GM19372 (cell line): ENCODE data around the gene BRINP1.
"Not testable (repeated sequence)": the region's sequence is repeated elsewhere in the genome, so short reads cannot be mapped to it uniquely, and the experiment has no call there.

ENCODE experiments used
- ATAC-seq: cut with Tn5 transposase; IDR thresholded peaks from one replicate; pipeline ENCODE4 v1.9.1; 2021; ENCODE audit warnings: mild to moderate bottlenecking, low read depth, moderate library complexity; ENCODE audit not compliant: unreplicated experiment

BRINP1 gene

DNA sequence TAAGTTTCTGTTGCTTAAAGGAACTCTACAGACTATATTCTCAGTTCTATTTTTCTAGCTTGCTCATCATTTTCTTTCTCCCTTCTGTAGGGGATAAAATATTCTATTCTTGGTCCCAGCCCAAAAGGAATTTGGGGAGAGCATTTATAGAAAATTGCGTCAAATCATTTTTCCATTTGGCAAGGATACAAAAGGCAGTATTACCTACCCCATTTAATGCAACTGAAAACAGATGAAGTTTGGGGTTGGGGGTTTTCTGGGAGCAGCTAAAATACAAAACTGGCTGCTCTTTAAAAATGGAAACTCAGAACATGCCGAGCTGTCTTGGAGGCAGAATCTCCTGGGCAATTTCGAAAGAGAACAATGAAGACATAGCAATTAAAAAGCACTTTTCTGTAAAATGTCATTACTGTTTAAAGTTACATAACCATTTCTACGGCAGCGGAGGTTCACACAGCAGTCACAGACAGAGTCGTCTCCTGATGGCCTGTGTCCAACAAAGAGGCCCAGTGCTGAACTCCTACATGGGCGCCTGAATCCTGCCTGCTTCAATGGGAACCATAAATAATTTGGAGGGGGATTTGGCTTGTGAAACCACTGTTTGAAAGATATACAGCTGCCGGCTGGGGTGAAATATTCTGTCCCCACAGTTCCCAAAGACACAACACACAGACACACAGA lies 152.4 kb downstream of the BRINP1 start:
- no peak for ATAC-seq

DNA sequence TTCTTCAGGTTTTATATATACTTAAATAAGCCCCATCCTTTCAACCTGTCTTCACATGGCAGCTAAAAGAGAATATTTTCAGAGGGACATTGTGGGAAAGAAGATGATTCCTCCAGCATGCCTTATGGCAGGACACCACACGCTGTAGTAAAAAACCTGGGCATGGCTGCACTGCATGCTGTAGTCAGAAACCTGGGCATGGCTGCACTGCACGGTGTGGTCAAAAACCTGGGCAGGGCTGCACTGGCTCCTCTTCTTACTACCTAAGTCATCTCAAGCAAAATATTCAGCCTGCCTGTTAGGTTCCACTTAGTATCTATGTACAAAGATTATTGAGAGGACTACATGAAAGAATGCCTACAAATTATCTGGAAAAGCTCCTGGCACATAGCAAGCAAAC lies 153.6 kb downstream of the BRINP1 start:
- ATAC-seq: no peak

DNA sequence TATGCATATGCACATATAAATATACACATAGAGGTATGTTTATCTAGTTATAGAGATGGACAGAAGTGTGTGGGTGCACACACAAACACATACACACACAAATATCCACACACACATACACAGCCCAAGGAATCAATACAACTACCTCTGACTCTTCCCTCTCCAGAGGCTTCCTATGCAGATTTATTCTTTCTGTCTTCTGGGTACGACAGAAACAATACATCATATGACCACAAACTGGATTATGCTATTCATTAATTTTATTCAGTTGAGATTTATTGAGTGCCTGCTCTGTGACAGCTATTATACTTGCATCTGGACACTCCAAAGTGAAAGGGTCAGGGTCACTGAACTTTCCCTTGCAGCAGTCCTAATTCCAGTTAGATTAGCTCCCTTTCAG lies 155.8 kb downstream of the BRINP1 start:
- no peak for ATAC-seq

DNA sequence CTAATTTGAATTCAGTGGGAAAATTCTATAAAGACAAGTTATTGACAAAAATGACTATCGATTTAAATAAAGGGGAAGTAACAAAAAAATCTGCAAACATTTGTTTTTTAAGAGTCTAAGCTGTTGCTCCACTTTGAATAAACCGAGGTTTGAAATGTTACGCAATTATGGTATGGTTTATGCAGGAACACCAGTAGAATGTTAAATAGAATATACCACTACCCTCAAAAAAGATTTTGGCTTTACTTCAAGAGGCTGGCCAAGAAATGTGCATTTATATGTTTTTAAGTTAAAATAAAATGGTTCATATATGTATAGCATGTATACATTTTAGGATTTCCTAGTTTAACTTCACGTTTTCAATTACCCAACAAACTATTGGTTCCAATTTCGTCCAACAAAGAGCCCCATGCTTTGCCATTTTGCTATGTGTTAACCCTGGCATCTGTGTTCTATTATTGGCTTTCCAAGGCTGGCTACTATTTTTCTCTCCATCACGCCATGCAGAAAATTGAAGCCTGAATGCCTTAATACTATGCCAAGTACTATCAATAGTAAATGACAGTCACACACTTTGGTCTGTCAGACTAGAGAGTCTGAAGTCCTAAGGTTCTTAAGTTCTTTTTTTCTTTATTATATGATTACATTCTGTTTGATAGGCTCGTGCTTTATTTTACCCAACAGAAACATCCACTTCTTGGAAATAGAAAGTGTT lies 171.2 kb downstream of the BRINP1 start:
- ATAC-seq: no peak

DNA sequence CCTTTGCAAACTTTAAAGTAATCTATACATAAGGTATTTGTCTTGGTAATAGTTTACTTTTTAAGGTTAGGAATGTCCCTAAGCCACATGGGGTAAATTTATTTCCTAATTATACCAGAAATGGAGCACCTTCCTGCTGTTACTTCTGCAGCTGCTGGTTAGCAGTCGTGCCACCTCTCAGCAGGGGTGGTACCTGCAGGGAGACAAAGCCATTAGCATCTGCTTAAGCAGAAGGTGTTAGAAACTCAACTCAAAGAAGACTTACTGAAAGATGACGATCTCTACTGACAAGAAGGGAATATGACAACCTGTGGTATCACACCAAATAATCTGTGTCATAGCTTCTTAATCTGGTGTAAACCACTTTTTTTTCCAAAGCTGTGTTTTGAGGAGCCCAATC lies 173.7 kb downstream of the BRINP1 start:
- ATAC-seq: no peak

DNA sequence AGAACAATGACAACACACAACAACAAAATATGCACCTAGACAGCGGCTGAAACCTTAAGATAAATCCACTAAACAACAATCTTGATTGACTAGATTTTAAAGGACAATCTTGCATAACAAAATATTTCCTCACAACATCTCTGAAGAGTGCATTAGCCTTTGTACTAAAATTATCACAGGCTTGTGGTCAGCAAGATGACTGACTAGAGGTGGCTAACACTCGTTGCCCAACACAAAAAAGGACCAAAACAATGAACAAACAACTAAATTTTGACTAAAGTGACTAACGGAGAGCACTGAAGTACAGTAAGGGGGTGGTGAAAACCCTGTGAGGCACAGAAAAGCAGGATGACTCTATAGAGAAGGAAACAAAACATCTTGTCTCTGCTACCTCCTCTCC lies 183.9 kb downstream of the BRINP1 start:
- no peak for ATAC-seq

DNA sequence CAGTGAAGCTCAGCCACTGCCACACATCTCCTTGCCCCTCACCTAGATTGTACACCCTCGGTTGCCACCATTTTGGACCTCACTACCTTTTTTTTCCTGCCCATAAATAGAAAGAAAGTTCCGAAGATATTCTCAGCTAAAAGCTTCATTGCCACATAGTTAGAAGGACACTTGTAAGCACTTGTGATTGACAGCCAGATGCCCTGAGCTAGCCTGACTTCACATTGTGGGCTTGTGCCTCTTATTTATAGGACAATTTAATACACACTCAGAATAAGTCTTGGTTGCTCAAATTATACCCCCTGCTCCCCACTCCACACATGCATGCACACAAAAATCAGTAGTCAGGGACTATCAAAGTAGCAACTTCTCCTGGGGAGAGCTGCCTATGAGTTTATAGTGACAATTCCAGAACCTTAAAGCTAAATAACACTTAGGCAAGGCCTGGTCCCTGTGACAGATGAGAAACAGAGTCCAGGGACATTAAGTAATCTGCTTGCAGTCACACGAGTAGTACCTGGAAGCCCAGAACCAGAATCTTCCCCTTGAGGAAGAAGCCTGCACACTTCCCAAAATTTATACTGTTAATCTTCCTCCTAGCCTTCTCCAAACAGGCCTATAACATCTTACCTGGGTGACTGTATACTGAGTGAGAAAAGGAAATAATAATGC lies 184.8 kb downstream of the BRINP1 start:
- no peak for ATAC-seq

DNA sequence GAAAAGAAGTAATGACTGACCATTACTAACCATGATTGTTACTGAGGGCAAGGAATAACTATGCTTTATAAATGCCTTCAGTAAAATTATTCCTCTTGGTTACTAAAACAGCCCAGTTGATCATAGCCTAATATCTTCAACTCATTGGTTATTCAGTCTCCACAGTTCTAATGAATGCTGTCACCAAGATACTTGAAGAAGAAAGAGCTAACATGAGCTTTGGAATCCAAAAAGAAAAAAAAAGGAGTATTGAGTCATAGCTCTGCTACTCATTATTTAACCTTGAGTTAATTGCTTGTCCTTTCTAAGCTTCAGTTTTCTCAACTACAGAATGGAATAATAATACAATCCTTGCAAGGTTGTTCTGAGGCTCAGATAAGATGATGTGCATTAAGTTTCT lies 187.7 kb downstream of the BRINP1 start:
- ATAC-seq: no peak

DNA sequence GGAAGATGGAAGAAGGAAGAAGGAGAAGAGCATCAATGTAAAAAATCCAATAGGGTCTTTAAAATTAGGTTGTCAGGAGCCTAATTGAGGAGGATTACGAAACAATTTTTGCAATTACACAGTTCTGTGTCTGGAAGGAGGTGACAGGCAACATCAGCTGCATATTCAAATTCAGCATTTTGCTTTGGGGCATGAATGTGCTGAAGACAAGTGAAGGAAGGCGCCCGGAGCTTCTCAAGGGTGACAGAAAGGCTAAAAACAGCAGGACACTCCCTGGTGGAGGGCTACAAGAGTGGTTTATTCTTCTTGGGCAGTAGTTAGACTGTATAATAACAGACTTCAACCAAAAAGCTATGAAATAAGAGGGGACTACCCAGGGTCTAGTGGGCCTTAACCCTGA lies 188.3 kb downstream of the BRINP1 start:
- no peak for ATAC-seq

DNA sequence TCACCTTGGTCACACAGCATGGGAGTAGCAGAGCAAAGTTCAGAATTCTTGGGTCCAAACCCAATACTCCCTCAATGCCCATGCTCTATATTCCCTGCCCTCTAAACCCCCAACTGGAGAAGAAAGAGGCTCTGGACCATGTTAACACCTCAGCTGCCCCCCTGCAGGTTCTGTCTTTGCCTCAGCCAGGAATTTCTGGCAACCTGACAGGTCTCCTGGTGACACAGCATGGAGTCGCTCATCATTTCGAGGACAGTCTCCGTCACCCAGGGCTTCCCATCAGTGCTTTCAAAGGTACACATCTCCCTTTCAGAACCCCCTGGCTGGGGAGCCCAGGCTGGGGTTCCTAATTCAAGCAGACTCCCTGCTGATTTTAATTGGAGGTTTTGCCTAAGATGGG lies 189.5 kb downstream of the BRINP1 start:
- ATAC-seq: no peak

DNA sequence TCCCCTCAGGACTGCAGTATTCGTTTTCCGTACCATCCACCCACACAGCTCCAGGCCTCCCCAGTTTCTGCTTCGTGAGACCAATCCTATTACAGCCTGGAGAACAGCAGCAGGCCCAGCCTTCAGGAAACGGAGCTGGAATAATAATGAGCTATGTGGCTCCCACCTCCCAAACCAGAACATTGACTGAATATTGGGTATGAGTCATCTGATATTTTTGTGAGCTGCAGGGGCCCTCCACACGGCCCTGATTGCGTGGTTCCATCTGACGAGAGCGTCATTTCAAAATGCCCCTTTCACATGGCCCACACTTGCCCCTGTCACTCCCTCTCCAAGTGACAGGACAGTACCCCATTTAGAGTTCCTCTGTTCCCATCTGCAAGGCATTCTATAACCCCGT lies 192.0 kb downstream of the BRINP1 start:
- no peak for ATAC-seq

DNA sequence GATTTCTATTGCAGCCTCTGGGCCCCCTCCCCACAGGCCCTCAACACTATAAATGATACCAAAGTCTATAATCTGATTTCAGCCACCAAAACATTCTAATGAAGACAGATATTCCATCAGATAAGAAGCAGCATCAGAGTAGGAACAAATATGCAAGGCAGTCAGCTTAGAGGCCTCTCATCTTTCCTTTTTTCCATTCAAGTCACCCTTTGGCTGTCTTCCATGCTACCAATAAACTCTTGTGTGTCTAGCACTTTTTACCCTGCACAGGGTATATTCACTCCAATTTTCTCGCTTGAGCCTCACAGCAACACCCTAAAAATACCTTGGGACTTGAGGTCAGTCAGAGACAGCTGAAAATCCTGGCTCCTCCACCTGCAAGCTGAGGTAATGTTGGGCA lies 193.7 kb downstream of the BRINP1 start:
- no peak for ATAC-seq

DNA sequence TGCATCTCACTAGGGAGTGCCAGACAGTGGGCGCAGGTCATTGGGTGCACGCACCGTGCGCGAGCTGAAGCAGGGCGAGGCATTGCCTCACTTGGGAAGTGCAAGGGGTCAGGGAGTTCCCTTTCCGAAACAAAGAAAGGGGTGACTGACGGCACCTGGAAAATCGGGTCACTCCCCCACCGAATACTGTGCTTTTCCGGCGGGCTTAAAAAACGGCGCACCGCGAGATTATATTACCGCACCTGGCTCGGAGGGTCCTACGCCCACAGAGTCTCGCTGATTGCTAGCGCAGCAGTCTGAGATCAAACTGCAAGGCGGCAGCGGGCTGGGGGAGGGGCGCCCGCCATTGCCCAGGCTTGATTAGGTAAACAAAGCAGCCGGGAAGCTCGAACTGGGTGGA lies 200.0 kb downstream of the BRINP1 start:
- not testable (repeated sequence) for ATAC-seq

DNA sequence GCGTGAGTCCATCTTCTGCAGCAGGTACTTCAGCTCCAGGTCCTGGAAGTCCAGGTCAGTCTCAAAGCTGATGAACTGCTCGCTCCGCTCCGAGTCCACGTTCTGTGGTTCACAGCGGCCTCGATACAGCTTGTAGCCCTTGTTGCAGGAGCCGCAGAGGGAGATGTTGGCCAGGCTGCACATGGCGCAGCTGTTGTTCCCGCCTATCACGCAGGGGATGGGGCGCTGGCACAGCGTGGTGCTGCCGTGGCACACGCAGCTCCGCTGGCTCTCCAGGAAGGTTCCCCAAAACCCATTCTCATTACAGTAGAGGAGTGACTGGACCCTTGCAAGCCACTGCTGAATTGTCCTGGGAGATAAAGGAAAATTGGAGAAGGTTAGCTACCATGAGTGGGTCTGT lies 201.4 kb downstream of the BRINP1 start:
- no peak for ATAC-seq

DNA sequence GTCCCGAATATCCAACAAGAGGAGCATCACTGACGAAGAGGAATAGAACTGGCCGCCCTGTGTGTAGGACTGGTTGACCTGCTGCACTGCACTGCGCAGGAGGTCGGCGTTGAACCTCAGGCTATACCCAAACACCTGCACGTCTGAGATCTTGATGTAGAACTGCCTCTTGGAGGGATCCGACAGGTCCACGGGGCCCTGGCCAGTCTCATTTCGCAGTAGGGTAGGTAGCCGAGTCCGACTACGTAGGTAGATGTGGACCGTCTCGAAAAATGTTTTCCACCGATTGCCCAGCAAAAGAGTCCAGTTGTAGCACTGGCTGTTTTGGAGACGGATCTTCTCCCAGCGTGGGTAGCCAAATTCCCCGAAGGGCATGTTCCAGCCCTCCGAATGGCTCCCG lies 202.0 kb downstream of the BRINP1 start:
- no peak for ATAC-seq

DNA sequence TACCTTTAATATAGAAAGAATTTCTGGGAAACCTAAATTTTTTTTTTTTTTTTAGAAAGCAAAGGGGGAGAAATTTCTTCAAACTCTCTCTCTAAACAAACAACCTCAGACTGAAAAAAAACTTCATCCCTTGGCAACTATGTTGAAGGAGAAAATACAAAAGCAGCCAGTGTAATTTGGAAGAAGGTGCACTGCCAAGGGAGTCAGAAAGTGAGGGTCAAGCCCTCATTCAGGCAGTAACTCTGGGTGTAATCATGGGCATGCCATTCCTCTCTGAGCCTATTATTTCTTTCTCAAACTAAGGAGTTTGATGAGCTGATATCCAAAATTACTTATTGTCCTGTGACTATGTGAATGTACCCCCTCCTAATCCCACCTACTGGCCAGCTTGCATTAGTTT lies 203.1 kb downstream of the BRINP1 start:
- ATAC-seq: no peak

DNA sequence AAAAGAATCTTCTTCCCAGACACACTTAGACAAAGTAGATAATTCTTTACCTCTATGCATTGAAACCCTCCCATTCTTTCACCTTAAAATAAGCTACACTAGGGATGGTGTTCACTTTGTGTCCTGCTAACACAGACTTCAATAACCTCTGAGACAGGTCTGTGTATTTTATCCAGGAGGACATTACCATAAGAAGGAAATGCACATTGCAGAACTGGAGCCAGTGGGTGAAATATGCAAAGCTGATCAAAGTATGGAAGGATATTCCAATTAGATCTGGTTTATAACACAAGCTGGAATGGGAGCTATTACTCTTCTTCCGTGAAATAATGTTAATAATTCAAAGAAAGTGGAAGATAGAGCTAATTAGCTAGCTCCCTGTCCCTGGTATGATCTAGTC lies 204.1 kb downstream of the BRINP1 start:
- no peak for ATAC-seq

DNA sequence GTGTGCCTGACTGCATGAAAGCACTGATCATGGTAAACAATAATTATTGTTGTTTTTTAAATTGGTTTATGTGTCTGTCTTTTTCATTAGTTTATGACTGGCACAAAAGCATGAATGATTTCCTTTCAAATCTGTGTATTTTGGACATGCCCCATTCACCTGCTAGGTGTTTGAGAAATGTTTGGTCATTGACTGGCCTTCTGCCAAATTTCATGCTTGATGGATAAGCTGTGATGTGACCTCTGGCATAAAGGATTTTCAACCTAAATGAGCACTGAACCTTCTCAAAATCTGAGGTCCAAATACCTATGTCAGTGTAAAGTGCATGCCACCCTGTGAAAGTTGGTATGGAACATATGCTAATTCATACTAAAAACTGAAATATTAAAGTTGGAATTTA lies 204.5 kb downstream of the BRINP1 start:
- ATAC-seq: no peak

DNA sequence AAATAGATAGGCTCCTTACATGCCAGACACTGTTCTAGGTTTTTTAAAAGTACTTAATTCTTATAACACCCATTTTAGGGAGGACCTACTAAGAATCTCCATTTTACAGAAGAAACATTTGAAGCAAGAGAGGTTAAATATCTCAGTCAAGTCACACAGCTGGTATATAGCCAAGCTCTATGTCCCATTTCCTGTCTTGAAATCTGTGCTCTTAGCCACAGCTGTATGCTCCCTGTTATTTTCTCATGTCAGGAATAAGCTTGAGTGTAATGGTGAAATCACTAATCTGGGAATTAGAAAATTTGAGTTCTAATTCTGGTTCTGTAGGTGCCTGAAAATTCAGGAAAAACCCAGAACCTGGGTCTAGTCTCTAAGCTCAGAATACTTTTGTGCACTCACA lies 208.7 kb downstream of the BRINP1 start:
- no peak for ATAC-seq

DNA sequence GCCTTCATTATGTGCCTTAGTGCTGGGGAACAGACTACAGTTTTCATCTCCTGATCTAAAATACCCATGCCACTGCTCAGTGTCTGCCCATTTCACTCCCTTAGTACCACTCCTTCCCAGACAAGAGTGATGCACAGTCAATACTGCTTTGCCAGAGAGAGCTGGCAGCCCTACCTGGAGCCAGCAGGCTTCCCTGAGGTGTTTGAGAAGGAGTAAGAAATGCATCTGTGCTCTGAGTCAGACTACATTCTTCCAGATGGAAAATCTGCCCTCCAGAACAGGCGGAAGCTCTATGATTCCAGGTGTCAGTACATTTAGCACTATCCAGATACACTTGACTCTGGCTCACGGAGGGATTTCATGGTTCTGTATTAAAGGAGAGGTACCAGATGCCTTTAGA lies 209.8 kb downstream of the BRINP1 start:
- no peak for ATAC-seq

DNA sequence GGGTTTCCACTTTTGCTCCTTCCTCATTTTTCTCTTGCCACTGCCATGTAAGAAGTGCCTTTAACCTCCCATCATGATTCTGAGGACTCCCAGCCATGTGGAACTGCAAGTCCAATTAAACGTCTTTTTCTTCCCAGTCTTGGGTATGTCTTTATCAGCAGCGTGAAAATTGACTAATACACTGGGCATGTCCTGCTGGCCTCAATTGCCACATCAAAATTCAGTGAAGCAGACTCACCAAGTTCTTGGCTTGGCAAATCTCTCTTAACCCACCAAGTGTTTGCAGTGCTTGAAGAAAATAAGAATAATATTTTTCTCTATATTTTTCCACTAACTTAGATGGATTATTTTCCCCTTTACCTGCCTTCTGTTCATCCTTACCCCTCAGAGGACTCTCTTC lies 212.0 kb downstream of the BRINP1 start:
- ATAC-seq: no peak

DNA sequence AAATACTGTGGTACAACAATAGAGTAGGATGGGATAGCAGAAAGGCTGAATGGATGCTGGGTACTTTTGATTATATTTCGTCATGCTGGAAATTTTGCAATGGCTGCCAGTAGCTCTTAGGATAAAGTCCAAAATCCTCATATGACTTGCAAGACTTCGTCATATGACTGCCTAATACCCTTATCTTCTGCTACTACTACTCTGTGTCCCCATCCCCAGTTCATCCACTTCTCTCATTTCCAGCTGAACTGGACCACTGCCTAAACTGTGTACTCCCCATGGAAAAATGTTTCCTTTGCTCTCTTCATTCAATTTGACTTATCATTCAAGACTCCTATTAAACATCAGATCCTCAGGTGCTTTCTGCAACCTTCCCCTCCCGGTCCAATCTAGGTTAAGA lies 212.9 kb downstream of the BRINP1 start:
- no peak for ATAC-seq
